Neuron (in vitro differentiated cells): Measurements from ENCODE around the gene MAPK1.
"Not testable (repeated sequence)": the region's sequence is repeated elsewhere in the genome, so short reads cannot be mapped to it uniquely, and the experiment has no call there.

ENCODE experiments used
- H2AFZ ChIP-seq: one replicate; pipeline ENCODE4 v1.6.1; 2013; ENCODE audit warnings: low read depth, mild to moderate bottlenecking, inconsistent platforms, low read length, moderate library complexity
- H3K27me3 ChIP-seq: one replicate; pipeline ENCODE4 v1.6.1; 2013; ENCODE audit warnings: low read length; ENCODE audit not compliant: insufficient read depth
- H3K36me3 ChIP-seq: one replicate; pipeline ENCODE4 v1.6.1; 2013; ENCODE audit warnings: low read length; ENCODE audit not compliant: insufficient read depth
- H3K4me1 ChIP-seq: one replicate; pipeline ENCODE4 v1.6.1; 2013; ENCODE audit warnings: low read length; ENCODE audit not compliant: insufficient read depth
- H3K4me3 ChIP-seq: 2 replicates; pipeline ENCODE4 v1.5.1; 2013; ENCODE audit warnings: mild to moderate bottlenecking, low read length, moderate library complexity
- H3K9me3 ChIP-seq: one replicate; pipeline ENCODE4 v1.6.1; 2013; ENCODE audit warnings: low read length

The MAPK1 gene

GRCh38 chr22:21720191-21720859 is 147.1 kb downstream of the MAPK1 start:
- not testable (repeated sequence) for H3K27me3 ChIP-seq, H3K9me3 ChIP-seq, H3K4me1 ChIP-seq, H3K4me3 ChIP-seq, H2AFZ ChIP-seq, H3K36me3 ChIP-seq

DNA sequence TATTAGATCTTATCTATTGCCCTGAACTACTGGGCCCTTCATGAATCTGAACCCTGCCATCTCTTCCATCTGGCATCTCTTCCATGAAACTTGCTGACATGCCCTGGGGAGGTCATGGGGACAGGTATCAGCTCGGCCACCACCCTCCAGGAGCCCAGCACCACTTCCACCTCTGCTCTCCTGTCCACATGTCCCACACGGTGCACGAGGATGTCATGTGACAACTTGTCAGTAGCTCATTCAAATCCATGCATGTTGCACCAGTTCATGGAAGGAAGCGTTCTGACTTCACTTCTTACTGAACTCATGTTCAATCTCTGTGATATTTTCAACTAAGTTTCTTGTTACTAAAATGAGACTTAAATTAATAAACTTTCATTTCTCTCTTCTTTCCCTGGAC is 148.4 kb downstream of the MAPK1 start:
- Histone ChIP-seq H3K4me1 (peaks cover 4% of the 10 kb centered on the region), H2AFZ (no peak overlapping the region), H3K27me3 (no peaks in the 10 kb centered on the region), H3K4me3 (no peak overlapping the region), H3K9me3 (no peaks in the 10 kb centered on the region), H3K36me3 (peaks cover 7% of the 10 kb centered on the region)

DNA sequence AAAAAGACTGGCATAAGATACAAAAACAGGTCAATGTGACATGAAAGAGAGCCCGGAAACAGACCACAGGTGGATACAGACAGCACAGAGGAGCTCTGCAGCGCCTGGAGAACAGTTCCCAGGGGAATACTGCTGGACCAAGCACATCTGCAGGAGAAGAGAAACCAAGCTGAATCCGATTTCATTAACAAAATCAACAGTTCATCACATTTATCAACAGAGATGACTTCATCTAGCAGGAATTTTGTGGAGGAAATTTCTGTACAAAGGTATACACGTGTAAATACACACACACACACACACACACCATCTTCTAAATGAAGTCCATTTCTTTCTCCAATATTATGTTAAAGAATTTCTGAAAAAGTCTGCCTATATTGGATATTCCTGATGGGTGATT is 148.9 kb downstream of the MAPK1 start:
- H3K27me3 ChIP-seq, result no peaks in the 10 kb centered on the region
- peaks cover 5% of the 10 kb centered on the region for H3K36me3 ChIP-seq
- no peak overlapping the region for H3K4me3 ChIP-seq
- no peaks in the 10 kb centered on the region for H3K9me3 ChIP-seq
- no peak overlapping the region for H2AFZ ChIP-seq
- peaks cover 4% of the 10 kb centered on the region for H3K4me1 ChIP-seq

- H3K9me3 ChIP-seq, H3K4me3 ChIP-seq, H3K27me3 ChIP-seq, H3K36me3 ChIP-seq, H2AFZ ChIP-seq, H3K4me1 ChIP-seq: not testable (repeated sequence)
Measured at GRCh38 chr22:21716395-21717122, 150.9 kb downstream of the MAPK1 start.

DNA sequence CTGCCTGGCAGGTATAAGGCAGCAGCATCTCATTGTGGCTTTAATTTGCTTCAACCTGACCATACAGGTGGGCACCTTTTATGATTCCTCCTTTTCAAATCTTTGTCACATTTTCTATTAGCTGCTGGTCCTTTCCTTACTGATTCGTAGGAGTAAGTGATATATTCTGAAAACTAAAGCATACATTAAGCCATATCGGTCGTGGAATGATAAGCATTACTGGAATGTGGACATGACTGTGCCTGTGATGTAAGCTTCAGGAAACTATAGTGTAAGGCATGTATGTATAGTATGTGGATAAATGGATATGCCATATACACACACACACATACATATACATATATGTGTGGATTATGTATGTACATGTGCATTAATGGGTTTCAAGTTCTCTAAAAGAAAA is 152.7 kb downstream of the MAPK1 start:
- H2AFZ ChIP-seq, result no peak overlapping the region

DNA sequence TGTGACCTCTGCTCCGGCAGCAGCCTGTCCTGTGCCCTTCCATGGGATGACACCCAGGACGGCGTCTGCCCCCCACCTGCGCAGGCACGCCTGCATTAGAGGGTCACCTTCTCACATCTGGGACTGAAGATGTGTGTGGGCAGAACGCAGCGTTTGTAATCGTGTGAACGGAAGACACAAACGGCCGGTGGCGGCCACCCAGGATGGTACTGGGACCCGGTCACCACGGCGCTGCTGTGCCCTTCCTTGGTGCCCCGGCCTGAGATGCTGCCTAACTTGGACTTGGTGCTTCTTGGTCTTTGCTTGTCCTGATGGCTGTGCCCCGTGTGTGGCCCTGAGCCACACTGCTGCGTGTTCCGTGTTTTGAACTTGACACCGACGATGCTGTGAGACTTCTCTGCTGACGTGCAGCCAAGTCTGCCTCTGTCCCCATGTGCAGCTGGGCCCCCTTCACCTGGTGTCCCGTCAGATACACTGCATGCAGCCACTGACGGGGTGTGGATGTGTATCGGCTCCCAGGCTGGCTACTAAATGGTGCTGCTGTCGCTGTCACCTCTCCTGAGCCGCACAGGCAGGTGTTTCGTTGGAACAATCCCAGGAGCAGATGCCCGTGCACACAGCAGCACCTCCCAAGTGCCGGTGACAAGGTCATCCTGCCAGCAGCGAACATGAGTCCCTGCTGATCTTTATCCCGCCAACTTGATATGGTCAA is 153.2 kb downstream of the MAPK1 start:
- H3K36me3 ChIP-seq, result peaks cover 19% of the 10 kb centered on the region
- peaks cover 4% of the 10 kb centered on the region for H3K4me1 ChIP-seq
- no peak overlapping the region for H3K4me3 ChIP-seq
- H2AFZ ChIP-seq, result no peak overlapping the region
- no peaks in the 10 kb centered on the region for H3K9me3 ChIP-seq
- no peaks in the 10 kb centered on the region for H3K27me3 ChIP-seq

More for the DNA sequence above, 152.7 kb downstream of the MAPK1 start:
- H3K9me3 ChIP-seq, result no peaks in the 10 kb centered on the region
- H3K27me3 ChIP-seq, result no peaks in the 10 kb centered on the region
- no peak overlapping the region for H3K4me3 ChIP-seq
- peaks cover 4% of the 10 kb centered on the region for H3K4me1 ChIP-seq
- H3K36me3 ChIP-seq, result peaks cover 13% of the 10 kb centered on the region

GRCh38 chr22:21713428-21714058 is 153.9 kb downstream of the MAPK1 start:
- Histone ChIP-seq H3K9me3 (no peaks in the 10 kb centered on the region), H3K27me3 (no peaks in the 10 kb centered on the region), H2AFZ (no peak overlapping the region), H3K36me3 (peaks cover 23% of the 10 kb centered on the region), H3K4me3 (no peak overlapping the region), H3K4me1 (peaks cover 4% of the 10 kb centered on the region)

- Histone ChIP-seq H3K4me3 (no peak overlapping the region), H3K9me3 (no peaks in the 10 kb centered on the region), H3K27me3 (no peaks in the 10 kb centered on the region)
Measured at GRCh38 chr22:21712751-21713427, 154.6 kb downstream of the MAPK1 start.

DNA sequence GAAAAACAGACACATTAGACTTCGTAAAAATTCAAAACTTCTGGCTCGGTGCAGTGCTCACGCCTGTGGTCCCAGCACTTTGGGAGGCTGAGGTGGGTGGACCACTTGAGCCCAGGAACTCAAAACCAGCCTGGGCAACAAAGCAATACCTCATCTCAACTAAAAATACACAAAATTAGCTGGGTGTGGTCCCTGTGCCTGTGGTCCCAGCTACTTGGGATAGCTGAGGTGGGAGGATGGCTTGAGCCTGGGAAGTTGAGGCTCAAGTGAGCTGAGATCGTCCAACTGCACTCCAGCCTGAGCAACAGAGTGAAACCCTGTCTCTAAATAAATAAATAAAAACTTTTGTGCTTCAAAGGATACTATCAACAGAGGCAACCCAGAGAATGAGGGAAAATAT is 155.6 kb downstream of the MAPK1 start:
- Histone ChIP-seq H3K4me3 (no peak overlapping the region), H3K36me3 (peaks cover 33% of the 10 kb centered on the region), H3K4me1 (peaks cover 4% of the 10 kb centered on the region), H2AFZ (no peak overlapping the region), H3K9me3 (no peaks in the 10 kb centered on the region), H3K27me3 (no peaks in the 10 kb centered on the region)

More at GRCh38 chr22:21712751-21713427, 154.6 kb downstream of the MAPK1 start:
- Histone ChIP-seq H3K36me3 (peaks cover 25% of the 10 kb centered on the region), H2AFZ (no peak overlapping the region), H3K4me1 (peaks cover 4% of the 10 kb centered on the region)

DNA sequence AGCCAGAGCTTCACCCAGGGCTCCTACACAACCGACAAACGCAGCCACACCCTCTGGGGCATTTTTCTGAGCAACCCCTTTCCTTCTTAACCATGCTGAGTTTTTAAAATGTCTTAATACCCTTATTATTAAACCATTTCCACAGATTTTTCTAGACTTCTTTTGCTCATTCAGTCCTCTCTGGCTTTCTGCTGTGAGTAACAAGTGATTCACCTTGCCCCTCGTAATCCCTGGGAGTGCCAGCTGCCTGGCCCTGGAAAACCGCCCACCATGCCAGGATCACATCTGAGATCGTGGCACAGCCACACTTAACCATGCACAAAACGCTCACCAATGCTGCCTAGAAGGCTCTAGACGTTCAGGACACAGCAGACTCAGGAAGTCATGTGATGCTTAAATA is 157.3 kb downstream of the MAPK1 start:
- Histone ChIP-seq H3K36me3 (peaks cover 36% of the 10 kb centered on the region), H3K4me1 (peaks cover 4% of the 10 kb centered on the region), H3K4me3 (no peak overlapping the region), H2AFZ (no peak overlapping the region), H3K9me3 (no peaks in the 10 kb centered on the region), H3K27me3 (no peaks in the 10 kb centered on the region)

DNA sequence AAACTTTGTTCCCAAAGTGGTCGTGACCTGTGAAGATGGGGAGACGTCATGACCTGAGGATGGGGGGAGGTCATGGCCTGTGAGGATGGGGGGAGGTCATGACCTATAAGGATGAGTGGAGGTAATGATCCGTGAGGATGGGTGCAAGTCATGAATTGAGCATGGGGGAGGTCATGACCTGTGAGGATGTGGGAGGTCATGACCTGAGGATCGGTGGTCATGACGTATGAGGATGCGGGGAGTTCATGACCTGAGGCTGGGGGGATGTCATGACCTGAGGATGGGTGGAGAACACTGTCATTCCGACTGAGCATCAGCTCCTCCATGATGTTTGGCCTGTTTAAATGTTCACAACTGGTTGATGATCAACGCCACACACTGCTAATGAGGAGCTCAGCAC is 157.8 kb downstream of the MAPK1 start:
- H3K9me3 ChIP-seq, result no peaks in the 10 kb centered on the region
- no peak overlapping the region for H2AFZ ChIP-seq
- no peaks in the 10 kb centered on the region for H3K27me3 ChIP-seq
- no peak overlapping the region for H3K4me3 ChIP-seq
- H3K4me1 ChIP-seq, result peaks cover 4% of the 10 kb centered on the region
- peaks cover 41% of the 10 kb centered on the region for H3K36me3 ChIP-seq

GRCh38 chr22:21708960-21709359 is 158.5 kb downstream of the MAPK1 start:
- H3K4me3 ChIP-seq, result no peak overlapping the region
- H3K27me3 ChIP-seq, result no peaks in the 10 kb centered on the region
- H3K4me1 ChIP-seq, result no peaks in the 10 kb centered on the region
- peaks cover 38% of the 10 kb centered on the region for H3K36me3 ChIP-seq
- H3K9me3 ChIP-seq, result no peaks in the 10 kb centered on the region
- no peak overlapping the region for H2AFZ ChIP-seq
